DMS 273 treated with DMSO at 0.1 percent for 48 hours (cell line): Measurements from ENCODE around the gene HCRTR1.

Experiments
- DNase-seq: peaks from one replicate; lab custom pipeline; 2025; lab: John Stamatoyannopoulos, UW

The HCRTR1 gene

GRCh38 chr1:31598980-31599379 is 18.5 kb upstream of the HCRTR1 start:
- DNase-seq: no peak

- DNase-seq: no peak
Observed at GRCh38 chr1:31600641-31601040, 16.8 kb upstream of the HCRTR1 start.

GRCh38 chr1:31602081-31602480 is 15.4 kb upstream of the HCRTR1 start:
- no peak for DNase-seq

GRCh38 chr1:31605908-31606427 is 11.5 kb upstream of the HCRTR1 start:
- DNase-seq: no peak

- no peak for DNase-seq
Observed at GRCh38 chr1:31607360-31607759, 10.1 kb upstream of the HCRTR1 start.

- DNase-seq: no peak
Observed at GRCh38 chr1:31609514-31610118, 7.9 kb upstream of the HCRTR1 start.

- DNase-seq: no peak
Observed at GRCh38 chr1:31614414-31615005, 3.0 kb upstream of the HCRTR1 start.

- no peak for DNase-seq
Observed at GRCh38 chr1:31615414-31615813, 2.1 kb upstream of the HCRTR1 start.

GRCh38 chr1:31615939-31616338 is 1.6 kb upstream of the HCRTR1 start:
- DNase-seq: no peak

GRCh38 chr1:31617916-31618746 is 642 bp downstream of the HCRTR1 start:
- DNase-seq: no peak

GRCh38 chr1:31618916-31619846 is 1.7 kb downstream of the HCRTR1 start:
- no peak for DNase-seq

- DNase-seq: no peak
Observed at GRCh38 chr1:31620631-31621497, 3.4 kb downstream of the HCRTR1 start.

- DNase-seq: no peak
Observed at GRCh38 chr1:31621498-31621820, 4.0 kb downstream of the HCRTR1 start.

GRCh38 chr1:31621847-31622730 is 4.6 kb downstream of the HCRTR1 start:
- no peak for DNase-seq

- no peak for DNase-seq
Observed at GRCh38 chr1:31623365-31623764, 5.9 kb downstream of the HCRTR1 start.

GRCh38 chr1:31624309-31624708 is 6.8 kb downstream of the HCRTR1 start:
- DNase-seq: no peak

- no peak for DNase-seq
Observed at GRCh38 chr1:31624731-31625514, 7.4 kb downstream of the HCRTR1 start.

- no peak for DNase-seq
Observed at GRCh38 chr1:31625561-31626222, 8.2 kb downstream of the HCRTR1 start.
